HL-60 (cell line): Measurements from ENCODE around the gene DDX39A.

Source experiments
- DNase-seq, 2 experiments: peaks; one replicate each; pipeline ENCODE4 v3.0.0-alpha.2; 2010 to 2020; ENCODE audit warnings: low read depth in 1 of 2, low spot score in 1 of 2
- H3K27ac ChIP-seq: fragments of 250-450 bp; sonication (Bioruptor Pico); replicated peaks from 2 replicates; pipeline ENCODE4 v1.5.1; 2020; ENCODE audit warnings: mild to moderate bottlenecking, moderate library complexity
- H3K27me3 ChIP-seq: fragments of 250-450 bp; sonication (Bioruptor Pico); 2 replicates; pipeline ENCODE4 v1.5.1; 2021; ENCODE audit warnings: mild to moderate bottlenecking, moderate library complexity; ENCODE audit not compliant: insufficient read depth, poor library complexity, severe bottlenecking
- H3K4me3 ChIP-seq: replicated peaks from 2 replicates; pipeline ENCODE4 v1.5.1; 2011; ENCODE audit warnings: mild to moderate bottlenecking, control low read depth, low read length; ENCODE audit not compliant: insufficient read depth
- GABPA ChIP-seq: IDR thresholded peaks from 2 replicates; pipeline ENCODE4 v1.6.1; 2012; ENCODE audit warnings: low read depth
- POLR2AphosphoS5 ChIP-seq: IDR thresholded peaks from 2 replicates; pipeline ENCODE4 v1.6.1; 2012; ENCODE audit warnings: low read depth
- REST ChIP-seq: IDR thresholded peaks from 2 replicates; pipeline ENCODE4 v1.6.1; 2012; ENCODE audit warnings: low read depth; ENCODE audit not compliant: insufficient replicate concordance
- SPI1 ChIP-seq: IDR thresholded peaks from 2 replicates; pipeline ENCODE4 v1.6.1; 2012; ENCODE audit warnings: low read depth, mild to moderate bottlenecking, borderline replicate concordance
- TF ChIP-seq, protein P1 (sequence below): IDR thresholded peaks from one replicate; pipeline ENCODE4 v1.5.1; 2011; ENCODE audit warnings: low read length, control low read depth, inconsistent platforms; ENCODE audit not compliant: insufficient read depth

Gene DDX39A

GRCh38 chr19:14390548-14390947, 28.6 kb downstream of the DDX39A start:
- no peaks in the 10 kb centered on the region for H3K27me3 ChIP-seq
- no peak overlapping the region for H3K4me3 ChIP-seq
- H3K27ac ChIP-seq = no peak overlapping the region
- TF ChIP-seq GABPA (no peak), REST (no peak), SPI1 (no peak), POLR2AphosphoS5 (no peak)
- TF ChIP-seq, protein P1, sequence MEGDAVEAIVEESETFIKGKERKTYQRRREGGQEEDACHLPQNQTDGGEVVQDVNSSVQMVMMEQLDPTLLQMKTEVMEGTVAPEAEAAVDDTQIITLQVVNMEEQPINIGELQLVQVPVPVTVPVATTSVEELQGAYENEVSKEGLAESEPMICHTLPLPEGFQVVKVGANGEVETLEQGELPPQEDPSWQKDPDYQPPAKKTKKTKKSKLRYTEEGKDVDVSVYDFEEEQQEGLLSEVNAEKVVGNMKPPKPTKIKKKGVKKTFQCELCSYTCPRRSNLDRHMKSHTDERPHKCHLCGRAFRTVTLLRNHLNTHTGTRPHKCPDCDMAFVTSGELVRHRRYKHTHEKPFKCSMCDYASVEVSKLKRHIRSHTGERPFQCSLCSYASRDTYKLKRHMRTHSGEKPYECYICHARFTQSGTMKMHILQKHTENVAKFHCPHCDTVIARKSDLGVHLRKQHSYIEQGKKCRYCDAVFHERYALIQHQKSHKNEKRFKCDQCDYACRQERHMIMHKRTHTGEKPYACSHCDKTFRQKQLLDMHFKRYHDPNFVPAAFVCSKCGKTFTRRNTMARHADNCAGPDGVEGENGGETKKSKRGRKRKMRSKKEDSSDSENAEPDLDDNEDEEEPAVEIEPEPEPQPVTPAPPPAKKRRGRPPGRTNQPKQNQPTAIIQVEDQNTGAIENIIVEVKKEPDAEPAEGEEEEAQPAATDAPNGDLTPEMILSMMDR = no peak
- no peak for DNase-seq

DNA sequence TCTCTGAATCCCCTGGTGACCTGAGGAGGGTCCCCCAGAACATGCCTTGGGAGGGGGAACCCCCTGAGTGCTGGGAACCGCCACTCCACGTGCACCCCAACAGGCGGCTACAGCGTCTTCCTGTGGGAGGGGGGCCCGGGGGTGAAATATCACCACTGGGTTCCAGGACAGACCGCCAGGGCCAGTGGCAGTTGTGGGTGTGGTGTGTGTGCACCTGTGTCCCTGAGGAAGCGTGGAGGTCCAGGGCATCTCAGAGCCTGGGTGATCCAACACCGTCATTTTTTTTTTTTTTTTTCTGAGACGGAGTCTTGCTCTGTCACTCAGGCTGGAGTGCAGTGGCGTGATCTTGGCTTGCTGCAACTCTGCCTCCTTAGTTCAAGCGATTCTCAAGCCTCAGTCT, 33.6 kb downstream of the DDX39A start:
- no peak for DNase-seq
- Histone ChIP-seq H3K4me3 (no peak overlapping the region), H3K27me3 (no peaks in the 10 kb centered on the region), H3K27ac (peak overlapping the region; percentile 98)
- TF ChIP-seq GABPA = no peak
- TF ChIP-seq POLR2AphosphoS5 = peak; percentile 34; the same call in 1 of the 2 replicates

DNA sequence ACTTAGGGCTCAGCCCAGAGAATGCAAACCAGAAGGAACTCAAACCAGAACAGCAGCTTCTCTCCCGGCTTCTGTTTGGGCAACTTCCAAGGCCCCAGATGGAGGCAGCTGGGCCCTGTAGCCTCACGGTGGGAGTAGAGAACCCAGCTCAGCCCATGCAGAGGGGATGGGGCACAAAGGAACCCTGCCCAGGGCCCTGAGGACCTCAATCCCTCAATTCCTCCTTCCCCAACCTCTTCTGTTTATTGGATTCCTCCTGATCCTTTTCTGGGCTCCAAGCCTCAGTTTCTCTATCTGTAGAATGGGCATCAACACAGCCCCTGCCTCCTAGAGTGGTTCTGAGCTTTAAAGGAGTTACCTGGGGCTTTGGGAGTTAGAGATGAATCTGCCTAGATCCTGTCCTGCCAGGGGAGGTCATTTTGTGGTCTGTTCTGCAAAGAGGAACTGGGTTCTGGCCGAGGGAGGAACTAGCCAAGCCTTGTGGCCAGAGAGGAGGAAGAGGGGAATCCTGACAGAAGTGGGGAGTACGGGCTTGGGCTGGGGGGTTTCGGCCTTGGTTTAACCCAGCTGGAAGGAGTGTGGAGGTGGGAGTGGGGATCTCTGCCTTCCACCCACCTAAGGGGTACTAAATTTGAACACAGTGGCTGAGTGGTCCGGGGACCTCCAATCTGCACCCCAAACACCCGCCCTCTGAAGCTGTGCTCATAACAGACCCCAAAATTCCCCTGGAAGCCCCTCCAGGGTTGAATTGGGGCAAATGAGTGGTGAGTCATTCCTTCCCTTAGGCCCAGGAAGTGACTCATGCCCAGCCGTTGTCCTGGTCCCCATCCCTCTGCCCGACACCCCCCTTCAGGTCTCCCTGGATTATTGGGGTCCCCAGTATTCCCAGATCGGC, 35.2 kb downstream of the DDX39A start:
- DNase-seq = peak; percentile 88 to 95

DNA sequence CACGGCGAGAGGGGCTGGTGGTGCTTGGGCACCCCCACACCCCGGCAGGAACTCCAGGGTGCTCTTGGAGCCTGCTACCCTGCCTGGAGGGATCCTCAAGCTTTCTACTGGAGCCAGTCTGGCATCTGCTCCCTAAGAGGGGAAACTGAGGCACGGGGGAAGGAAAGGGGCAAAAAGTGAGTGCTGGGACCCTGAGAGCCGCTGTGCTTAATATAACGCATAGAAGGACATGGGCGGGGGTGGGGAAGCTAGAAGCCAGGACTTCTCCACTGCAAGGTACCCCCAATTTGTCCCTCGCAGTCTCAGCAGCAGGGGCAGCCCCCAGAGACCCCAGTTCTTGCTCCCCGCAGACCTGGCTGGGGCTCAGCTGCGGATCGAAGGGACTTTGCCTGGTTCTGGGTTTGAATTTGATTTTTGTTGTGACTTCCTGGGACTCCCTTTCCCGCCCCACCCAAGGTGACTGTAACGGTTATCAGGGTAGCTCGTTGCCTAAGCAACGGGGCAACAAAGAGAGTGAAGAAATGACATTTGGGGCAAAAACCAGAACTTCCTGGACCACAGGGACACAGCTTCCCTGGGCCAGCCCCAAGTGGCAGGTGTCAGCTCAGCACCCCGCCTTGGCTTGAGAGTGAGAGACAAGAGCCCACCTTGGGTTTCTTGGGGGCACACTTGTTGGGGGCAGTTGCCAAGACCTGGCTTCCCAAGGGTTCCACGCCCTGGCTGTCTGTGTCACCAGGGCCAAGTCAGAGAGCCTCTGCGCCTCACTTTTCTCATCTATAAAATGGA, 37.3 kb downstream of the DDX39A start:
- peak; percentile 88 to 93 for DNase-seq
- Histone ChIP-seq H3K27me3 (no peaks in the 10 kb centered on the region), H3K27ac (peak overlapping the region; percentile 98), H3K4me3 (peak overlapping the region; percentile 61)
- TF ChIP-seq SPI1 (peak; percentile 3; the same call in 1 of the 2 replicates), GABPA (no peak), POLR2AphosphoS5 (peak; percentile 51; the same call in 1 of the 2 replicates), REST (no peak)
- TF ChIP-seq, protein P1 = peak; percentile 2

More for the DNA sequence above, 35.2 kb downstream of the DDX39A start:
- TF ChIP-seq, protein P1 = no peak
- peak; percentile 69 for TF ChIP-seq POLR2AphosphoS5
- peak; percentile 100 for TF ChIP-seq SPI1
- Histone ChIP-seq H3K27me3 (no peaks in the 10 kb centered on the region), H3K4me3 (peak overlapping the region; percentile 61), H3K27ac (peak overlapping the region; percentile 98)
